ENCODE data around the gene PDE9A. TPM values are rescaled to one million over a fixed set of nuclear protein-coding genes. Genes with fewer than 3 reads are reported as not detected.

The PDE9A gene
- total RNA-seq, 4 donors from 2014 or later: 26.7 to 30.6 (median 28.7) TPM

- Histone ChIP-seq H3K27ac (peak overlapping the region in 2 of 4 donors; percentile 24 to 92), H3K9me3 (no peaks in the 10 kb centered on the region), H3K36me3 (no peaks in the 10 kb centered on the region), H3K27me3 (no peaks in the 10 kb centered on the region), H3K4me1 (peaks cover 0 to 42% (median 16%) of the 10 kb centered on the region in 4 donors), H3K4me3 (no peak overlapping the region)
- TF ChIP-seq CTCF (IDR thresholded peaks at IDR 0.05) (no peak), EP300 (IDR thresholded peaks at IDR 0.05) (peak in 1 of 2 donors; percentile 40)
- 61 to 81% methylated on average over 20 to 21 of the region's 21 CpGs for WGBS, 2 donors
- DNase-seq (ENCODE audit: low spot score in 2 of 2): no peak
These were observed 2.7 kb upstream of the PDE9A start for GRCh38 chr21:42650441-42651421.

- Histone ChIP-seq H3K9me3 (no peaks in the 10 kb centered on the region), H3K27ac (peak overlapping the region in 3 of 4 donors; percentile 81 to 93 (median 92)), H3K4me1 (peaks cover 0 to 51% (median 22%) of the 10 kb centered on the region in 4 donors), H3K4me3 (no peak overlapping the region), H3K27me3 (peaks cover 0 to 2% of the 10 kb centered on the region in 2 donors), H3K36me3 (no peaks in the 10 kb centered on the region)
- WGBS, 2 donors: 67 to 69% methylated on average over 14 to 16 of the region's 16 CpGs
- TF ChIP-seq EP300 (IDR thresholded peaks at IDR 0.05): no peak
- no peak for TF ChIP-seq POLR2A (IDR thresholded peaks at IDR 0.05)
- no peak for TF ChIP-seq CTCF (IDR thresholded peaks at IDR 0.05)
- DNase-seq (ENCODE audit: low spot score in 2 of 2): no peak
These were observed 1.7 kb upstream of the PDE9A start for GRCh38 chr21:42651515-42652401.

GRCh38 chr21:42652527-42653230 is 742 bp upstream of the PDE9A start:
- Histone ChIP-seq H3K9me3 (no peaks in the 10 kb centered on the region), H3K36me3 (no peaks in the 10 kb centered on the region), H3K4me1 (peaks cover 0 to 61% (median 25%) of the 10 kb centered on the region in 4 donors), H3K27me3 (peaks cover 0 to 11% of the 10 kb centered on the region in 2 donors), H3K4me3 (peak overlapping the region; percentile 39 to 84 (median 55)), H3K27ac (peak overlapping the region; percentile 35 to 93 (median 86))
- WGBS, 2 donors: 10 to 15% methylated on average over 21 to 24 of the region's 24 CpGs
- DNase-seq (ENCODE audit: low spot score in 2 of 2): peak; percentile 32 to 43
- TF ChIP-seq POLR2A (IDR thresholded peaks at IDR 0.05) (peak in 1 of 2 donors; percentile 23), CTCF (IDR thresholded peaks at IDR 0.05) (peak; percentile 30 to 75 (median 62)), EP300 (IDR thresholded peaks at IDR 0.05) (peak in 1 of 2 donors; percentile 49)

GRCh38 chr21:42654179-42654912 is 925 bp downstream of the PDE9A start:
- H3K4me1 ChIP-seq: peaks cover 0 to 77% (median 28%) of the 10 kb centered on the region in 4 donors
- H3K27me3 ChIP-seq: peaks cover 0 to 12% of the 10 kb centered on the region in 2 donors
- no peaks in the 10 kb centered on the region for H3K36me3 ChIP-seq
- DNase-seq (ENCODE audit: low spot score in 2 of 2): no peak
- whole genome bisulfite sequencing, 2 donors: 8% methylated on average over 21 to 24 of the region's 45 CpGs
- H3K27ac ChIP-seq: peak overlapping the region; percentile 35 to 92 (median 84)
- TF ChIP-seq CTCF (IDR thresholded peaks at IDR 0.05): peak in 1 of 5 experiments; percentile 13
- no peak for TF ChIP-seq POLR2A (IDR thresholded peaks at IDR 0.05)
- no peak for TF ChIP-seq EP300 (IDR thresholded peaks at IDR 0.05)
- H3K4me3 ChIP-seq: peak overlapping the region; percentile 41 to 84 (median 58)
- no peaks in the 10 kb centered on the region for H3K9me3 ChIP-seq
